ENCODE results near the gene CXCL14. TPM values are rescaled to one million over a fixed set of nuclear protein-coding genes. Genes with fewer than 3 reads are reported as not detected.

Gene CXCL14
- total and polyA plus RNA-seq, 2 experiments from 2014 or later = 1.7 TPM; not detected in 1

DNA sequence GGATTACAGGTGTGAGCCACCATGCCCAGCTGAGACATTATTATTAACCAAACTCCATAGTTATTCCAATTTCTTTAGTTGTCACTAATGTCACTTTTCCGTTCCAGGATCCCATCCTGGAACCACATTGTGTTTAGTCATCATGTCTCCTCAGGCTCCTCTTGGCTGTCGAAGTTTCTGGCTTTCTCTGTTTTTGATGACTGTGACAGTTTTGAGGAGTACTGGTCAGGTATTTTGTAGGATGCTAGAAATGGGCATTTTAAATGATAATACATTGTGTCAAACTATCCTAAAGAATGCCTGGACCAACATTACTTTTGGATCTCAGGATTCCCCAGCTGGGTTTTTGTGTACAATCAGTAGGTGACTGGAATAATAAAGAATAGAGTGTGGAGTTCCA lies 23.3 kb downstream of the CXCL14 start:
- Histone ChIP-seq H3K4me1 (ENCODE audit: insufficient read depth) (no peaks in the 10 kb centered on the region), H3K36me3 (ENCODE audit: insufficient read depth) (no peaks in the 10 kb centered on the region), H2AFZ (no peak overlapping the region), H3K27me3 (ENCODE audit: insufficient read depth) (peaks cover 33% of the 10 kb centered on the region), H3K4me3 (no peak overlapping the region), H3K9me2 (ENCODE audit: insufficient read depth) (no peaks in the 10 kb centered on the region), H3K79me2 (replicated peaks; ENCODE audit: insufficient read depth) (no peaks in the 10 kb centered on the region), H3K4me2 (no peak overlapping the region), H3K27ac (ENCODE audit: low read depth) (no peak overlapping the region), H4K20me1 (replicated peaks; ENCODE audit: insufficient read depth) (no peaks in the 10 kb centered on the region; the same call in 1 of the 2 replicates), H3F3A (replicated peaks; ENCODE audit: low read depth) (no peaks in the 10 kb centered on the region)
- peaks cover 19% of the 10 kb centered on the region for H3K27me3 Mint-ChIP-seq (ENCODE audit: insufficient read depth, low read depth, poor library complexity)
- H3K4me3 Mint-ChIP-seq = no peak overlapping the region
- H3K4me1 Mint-ChIP-seq = peaks cover 2% of the 10 kb centered on the region; the same call in 1 of the 3 replicates
- H3K27ac Mint-ChIP-seq = no peak overlapping the region
- no peaks in the 10 kb centered on the region for H3K36me3 Mint-ChIP-seq (ENCODE audit: low read depth)
- DNase-seq (ENCODE audit: low spot score) (no peak), ATAC-seq (no peak)
- no peaks in the 10 kb centered on the region for H3K9me3 Mint-ChIP-seq
- TF ChIP-seq, protein P1, sequence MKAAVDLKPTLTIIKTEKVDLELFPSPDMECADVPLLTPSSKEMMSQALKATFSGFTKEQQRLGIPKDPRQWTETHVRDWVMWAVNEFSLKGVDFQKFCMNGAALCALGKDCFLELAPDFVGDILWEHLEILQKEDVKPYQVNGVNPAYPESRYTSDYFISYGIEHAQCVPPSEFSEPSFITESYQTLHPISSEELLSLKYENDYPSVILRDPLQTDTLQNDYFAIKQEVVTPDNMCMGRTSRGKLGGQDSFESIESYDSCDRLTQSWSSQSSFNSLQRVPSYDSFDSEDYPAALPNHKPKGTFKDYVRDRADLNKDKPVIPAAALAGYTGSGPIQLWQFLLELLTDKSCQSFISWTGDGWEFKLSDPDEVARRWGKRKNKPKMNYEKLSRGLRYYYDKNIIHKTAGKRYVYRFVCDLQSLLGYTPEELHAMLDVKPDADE (IDR thresholded peaks at IDR 0.05) = no peak
- TF ChIP-seq STAT1 (IDR thresholded peaks at IDR 0.05; ENCODE audit: unreplicated experiment) (no peak), EZH2 (IDR thresholded peaks at IDR 0.05; ENCODE audit: low read depth, unreplicated experiment) (no peak), POLR2AphosphoS5 (IDR thresholded peaks at IDR 0.05; ENCODE audit: low read depth) (no peak), ZNF114 (CRISPR knock-in tag; IDR thresholded peaks at IDR 0.05) (no peak), EZH2phosphoT487 (IDR thresholded peaks at IDR 0.05; ENCODE audit: unreplicated experiment) (no peak), CREB1 (CRISPR knock-in tag; IDR thresholded peaks at IDR 0.05; ENCODE audit: low read depth) (no peak), JUNB (IDR thresholded peaks at IDR 0.05; ENCODE audit: unreplicated experiment) (no peak), NANOG (IDR thresholded peaks at IDR 0.05; ENCODE audit: borderline replicate concordance) (no peak), ZNF331 (CRISPR knock-in tag; IDR thresholded peaks at IDR 0.05; ENCODE audit: low read depth) (no peak)
- TF ChIP-seq, protein P2, sequence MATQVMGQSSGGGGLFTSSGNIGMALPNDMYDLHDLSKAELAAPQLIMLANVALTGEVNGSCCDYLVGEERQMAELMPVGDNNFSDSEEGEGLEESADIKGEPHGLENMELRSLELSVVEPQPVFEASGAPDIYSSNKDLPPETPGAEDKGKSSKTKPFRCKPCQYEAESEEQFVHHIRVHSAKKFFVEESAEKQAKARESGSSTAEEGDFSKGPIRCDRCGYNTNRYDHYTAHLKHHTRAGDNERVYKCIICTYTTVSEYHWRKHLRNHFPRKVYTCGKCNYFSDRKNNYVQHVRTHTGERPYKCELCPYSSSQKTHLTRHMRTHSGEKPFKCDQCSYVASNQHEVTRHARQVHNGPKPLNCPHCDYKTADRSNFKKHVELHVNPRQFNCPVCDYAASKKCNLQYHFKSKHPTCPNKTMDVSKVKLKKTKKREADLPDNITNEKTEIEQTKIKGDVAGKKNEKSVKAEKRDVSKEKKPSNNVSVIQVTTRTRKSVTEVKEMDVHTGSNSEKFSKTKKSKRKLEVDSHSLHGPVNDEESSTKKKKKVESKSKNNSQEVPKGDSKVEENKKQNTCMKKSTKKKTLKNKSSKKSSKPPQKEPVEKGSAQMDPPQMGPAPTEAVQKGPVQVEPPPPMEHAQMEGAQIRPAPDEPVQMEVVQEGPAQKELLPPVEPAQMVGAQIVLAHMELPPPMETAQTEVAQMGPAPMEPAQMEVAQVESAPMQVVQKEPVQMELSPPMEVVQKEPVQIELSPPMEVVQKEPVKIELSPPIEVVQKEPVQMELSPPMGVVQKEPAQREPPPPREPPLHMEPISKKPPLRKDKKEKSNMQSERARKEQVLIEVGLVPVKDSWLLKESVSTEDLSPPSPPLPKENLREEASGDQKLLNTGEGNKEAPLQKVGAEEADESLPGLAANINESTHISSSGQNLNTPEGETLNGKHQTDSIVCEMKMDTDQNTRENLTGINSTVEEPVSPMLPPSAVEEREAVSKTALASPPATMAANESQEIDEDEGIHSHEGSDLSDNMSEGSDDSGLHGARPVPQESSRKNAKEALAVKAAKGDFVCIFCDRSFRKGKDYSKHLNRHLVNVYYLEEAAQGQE (IDR thresholded peaks at IDR 0.05; ENCODE audit: unreplicated experiment) = no peak
- TF ChIP-seq, protein P3, sequence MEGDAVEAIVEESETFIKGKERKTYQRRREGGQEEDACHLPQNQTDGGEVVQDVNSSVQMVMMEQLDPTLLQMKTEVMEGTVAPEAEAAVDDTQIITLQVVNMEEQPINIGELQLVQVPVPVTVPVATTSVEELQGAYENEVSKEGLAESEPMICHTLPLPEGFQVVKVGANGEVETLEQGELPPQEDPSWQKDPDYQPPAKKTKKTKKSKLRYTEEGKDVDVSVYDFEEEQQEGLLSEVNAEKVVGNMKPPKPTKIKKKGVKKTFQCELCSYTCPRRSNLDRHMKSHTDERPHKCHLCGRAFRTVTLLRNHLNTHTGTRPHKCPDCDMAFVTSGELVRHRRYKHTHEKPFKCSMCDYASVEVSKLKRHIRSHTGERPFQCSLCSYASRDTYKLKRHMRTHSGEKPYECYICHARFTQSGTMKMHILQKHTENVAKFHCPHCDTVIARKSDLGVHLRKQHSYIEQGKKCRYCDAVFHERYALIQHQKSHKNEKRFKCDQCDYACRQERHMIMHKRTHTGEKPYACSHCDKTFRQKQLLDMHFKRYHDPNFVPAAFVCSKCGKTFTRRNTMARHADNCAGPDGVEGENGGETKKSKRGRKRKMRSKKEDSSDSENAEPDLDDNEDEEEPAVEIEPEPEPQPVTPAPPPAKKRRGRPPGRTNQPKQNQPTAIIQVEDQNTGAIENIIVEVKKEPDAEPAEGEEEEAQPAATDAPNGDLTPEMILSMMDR (conservative IDR thresholded peaks at IDR 0.05; ENCODE audit: low read depth in 2 of 2) = no peak
- TF ChIP-seq, protein P4, sequence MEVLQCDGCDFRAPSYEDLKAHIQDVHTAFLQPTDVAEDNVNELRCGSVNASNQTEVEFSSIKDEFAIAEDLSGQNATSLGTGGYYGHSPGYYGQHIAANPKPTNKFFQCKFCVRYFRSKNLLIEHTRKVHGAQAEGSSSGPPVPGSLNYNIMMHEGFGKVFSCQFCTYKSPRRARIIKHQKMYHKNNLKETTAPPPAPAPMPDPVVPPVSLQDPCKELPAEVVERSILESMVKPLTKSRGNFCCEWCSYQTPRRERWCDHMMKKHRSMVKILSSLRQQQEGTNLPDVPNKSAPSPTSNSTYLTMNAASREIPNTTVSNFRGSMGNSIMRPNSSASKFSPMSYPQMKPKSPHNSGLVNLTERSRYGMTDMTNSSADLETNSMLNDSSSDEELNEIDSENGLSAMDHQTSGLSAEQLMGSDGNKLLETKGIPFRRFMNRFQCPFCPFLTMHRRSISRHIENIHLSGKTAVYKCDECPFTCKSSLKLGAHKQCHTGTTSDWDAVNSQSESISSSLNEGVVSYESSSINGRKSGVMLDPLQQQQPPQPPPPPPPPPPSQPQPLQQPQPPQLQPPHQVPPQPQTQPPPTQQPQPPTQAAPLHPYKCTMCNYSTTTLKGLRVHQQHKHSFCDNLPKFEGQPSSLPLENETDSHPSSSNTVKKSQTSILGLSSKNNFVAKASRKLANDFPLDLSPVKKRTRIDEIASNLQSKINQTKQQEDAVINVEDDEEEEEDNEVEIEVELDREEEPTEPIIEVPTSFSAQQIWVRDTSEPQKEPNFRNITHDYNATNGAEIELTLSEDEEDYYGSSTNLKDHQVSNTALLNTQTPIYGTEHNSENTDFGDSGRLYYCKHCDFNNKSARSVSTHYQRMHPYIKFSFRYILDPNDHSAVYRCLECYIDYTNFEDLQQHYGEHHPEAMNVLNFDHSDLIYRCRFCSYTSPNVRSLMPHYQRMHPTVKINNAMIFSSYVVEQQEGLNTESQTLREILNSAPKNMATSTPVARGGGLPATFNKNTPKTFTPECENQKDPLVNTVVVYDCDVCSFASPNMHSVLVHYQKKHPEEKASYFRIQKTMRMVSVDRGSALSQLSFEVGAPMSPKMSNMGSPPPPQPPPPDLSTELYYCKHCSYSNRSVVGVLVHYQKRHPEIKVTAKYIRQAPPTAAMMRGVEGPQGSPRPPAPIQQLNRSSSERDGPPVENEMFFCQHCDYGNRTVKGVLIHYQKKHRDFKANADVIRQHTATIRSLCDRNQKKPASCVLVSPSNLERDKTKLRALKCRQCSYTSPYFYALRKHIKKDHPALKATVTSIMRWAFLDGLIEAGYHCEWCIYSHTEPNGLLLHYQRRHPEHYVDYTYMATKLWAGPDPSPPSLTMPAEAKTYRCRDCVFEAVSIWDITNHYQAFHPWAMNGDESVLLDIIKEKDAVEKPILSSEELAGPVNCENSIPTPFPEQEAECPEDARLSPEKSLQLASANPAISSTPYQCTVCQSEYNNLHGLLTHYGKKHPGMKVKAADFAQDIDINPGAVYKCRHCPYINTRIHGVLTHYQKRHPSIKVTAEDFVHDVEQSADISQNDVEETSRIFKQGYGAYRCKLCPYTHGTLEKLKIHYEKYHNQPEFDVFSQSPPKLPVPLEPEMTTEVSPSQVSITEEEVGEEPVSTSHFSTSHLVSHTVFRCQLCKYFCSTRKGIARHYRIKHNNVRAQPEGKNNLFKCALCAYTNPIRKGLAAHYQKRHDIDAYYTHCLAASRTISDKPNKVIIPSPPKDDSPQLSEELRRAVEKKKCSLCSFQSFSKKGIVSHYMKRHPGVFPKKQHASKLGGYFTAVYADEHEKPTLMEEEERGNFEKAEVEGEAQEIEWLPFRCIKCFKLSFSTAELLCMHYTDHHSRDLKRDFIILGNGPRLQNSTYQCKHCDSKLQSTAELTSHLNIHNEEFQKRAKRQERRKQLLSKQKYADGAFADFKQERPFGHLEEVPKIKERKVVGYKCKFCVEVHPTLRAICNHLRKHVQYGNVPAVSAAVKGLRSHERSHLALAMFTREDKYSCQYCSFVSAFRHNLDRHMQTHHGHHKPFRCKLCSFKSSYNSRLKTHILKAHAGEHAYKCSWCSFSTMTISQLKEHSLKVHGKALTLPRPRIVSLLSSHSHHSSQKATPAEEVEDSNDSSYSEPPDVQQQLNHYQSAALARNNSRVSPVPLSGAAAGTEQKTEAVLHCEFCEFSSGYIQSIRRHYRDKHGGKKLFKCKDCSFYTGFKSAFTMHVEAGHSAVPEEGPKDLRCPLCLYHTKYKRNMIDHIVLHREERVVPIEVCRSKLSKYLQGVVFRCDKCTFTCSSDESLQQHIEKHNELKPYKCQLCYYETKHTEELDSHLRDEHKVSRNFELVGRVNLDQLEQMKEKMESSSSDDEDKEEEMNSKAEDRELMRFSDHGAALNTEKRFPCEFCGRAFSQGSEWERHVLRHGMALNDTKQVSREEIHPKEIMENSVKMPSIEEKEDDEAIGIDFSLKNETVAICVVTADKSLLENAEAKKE (CRISPR knock-in tag; IDR thresholded peaks at IDR 0.05) = no peak
